GM19372 (cell line): ENCODE measurements around the gene PFDN6.

Source experiments
- ATAC-seq: cut with Tn5 transposase; IDR thresholded peaks from one replicate; pipeline ENCODE4 v1.9.1; 2021; ENCODE audit warnings: mild to moderate bottlenecking, low read depth, moderate library complexity; ENCODE audit not compliant: unreplicated experiment

The PFDN6 gene

GRCh38 chr6:33314943-33315792, 25.8 kb downstream of the PFDN6 start:
- no peak for ATAC-seq

- no peak for ATAC-seq
These were observed 26.6 kb downstream of the PFDN6 start for GRCh38 chr6:33315793-33316602.

- ATAC-seq, result no peak
These were observed 27.4 kb downstream of the PFDN6 start for GRCh38 chr6:33316603-33317418.

- ATAC-seq, result no peak
These were observed 27.9 kb downstream of the PFDN6 start for GRCh38 chr6:33317419-33317668.

GRCh38 chr6:33317669-33318425, 28.4 kb downstream of the PFDN6 start, which contains the start of gene ZBTB22:
Gene ZBTB22, minus strand, starts transcription at chr6:33317744. Its CDS starts 828 bp downstream, at chr6:33316916.
- peak; percentile 50 for ATAC-seq

- ATAC-seq, result no peak
These were observed 29.1 kb downstream of the PFDN6 start for GRCh38 chr6:33318426-33319073.

GRCh38 chr6:33319939-33320314, 30.5 kb downstream of the PFDN6 start:
- ATAC-seq, result no peak

GRCh38 chr6:33320315-33321181, 31.1 kb downstream of the PFDN6 start:
- no peak for ATAC-seq

GRCh38 chr6:33321227-33321626, 31.8 kb downstream of the PFDN6 start:
- ATAC-seq, result no peak

GRCh38 chr6:33323623-33323948, 34.2 kb downstream of the PFDN6 start:
- no peak for ATAC-seq

- no peak for ATAC-seq
These were observed 34.7 kb downstream of the PFDN6 start for GRCh38 chr6:33324125-33324524.

GRCh38 chr6:33329058-33329457, 39.7 kb downstream of the PFDN6 start:
- no peak for ATAC-seq

- no peak for ATAC-seq
These were observed 41.3 kb downstream of the PFDN6 start for GRCh38 chr6:33330736-33331135.

- no peak for ATAC-seq
These were observed 44.3 kb downstream of the PFDN6 start for GRCh38 chr6:33333666-33334065.

GRCh38 chr6:33335916-33336315, 46.5 kb downstream of the PFDN6 start:
- ATAC-seq, result no peak

GRCh38 chr6:33336495-33336894, 47.1 kb downstream of the PFDN6 start:
- no peak for ATAC-seq

- ATAC-seq, result no peak
These were observed 49.8 kb downstream of the PFDN6 start for GRCh38 chr6:33339193-33339592.
